Psoas muscle (tissue), 8 donors: Measurements from ENCODE around the gene C19orf44. TPM values are rescaled to one million over a fixed set of nuclear protein-coding genes. Genes with fewer than 3 reads are reported as not detected.
"Not testable (repeated sequence)": the region's sequence is repeated elsewhere in the genome, so short reads cannot be mapped to it uniquely, and the experiment has no call there.

Experiments
- ATAC-seq, 4 donors: fragments of 200-7000 bp; cut with Tn5 transposase; one replicate each; pipeline ENCODE4 v1.9.1; 2020; ENCODE audit warnings: moderate library complexity in 3 of 4, mild to moderate bottlenecking in 2 of 4
- DNase-seq, 2 donors: peaks; one replicate each; pipeline ENCODE4 v3.0.0-alpha.2; 2020
- H3K27ac ChIP-seq: fragments of 200-600 bp; one replicate; pipeline ENCODE4 v1.8.0; 2022
- H3K27me3 ChIP-seq, 3 donors: fragments of 200-600 bp in 1 of 3; one replicate each; pipeline versions ENCODE4 v1.6.1 to v1.8.0; 2013 to 2022; ENCODE audit warnings: low read length in 2 of 3, mild to moderate bottlenecking in 2 of 3, moderate library complexity in 1 of 3; ENCODE audit not compliant: insufficient read depth in 3 of 3
- H3K36me3 ChIP-seq, 2 donors: fragments of 200-600 bp in 1 of 2; one replicate each; pipeline versions ENCODE4 v1.6.1 to v1.8.0; 2013 to 2022; ENCODE audit warnings: low read depth in 1 of 2, mild to moderate bottlenecking in 1 of 2, moderate library complexity in 1 of 2; ENCODE audit not compliant: insufficient read depth in 1 of 2
- H3K4me1 ChIP-seq: fragments of 200-600 bp; one replicate; pipeline ENCODE4 v1.8.0; 2022
- H3K4me3 ChIP-seq: fragments of 200-600 bp; one replicate; pipeline ENCODE4 v1.8.0; 2022; ENCODE audit warnings: mild to moderate bottlenecking
- H3K9me3 ChIP-seq: fragments of 200-600 bp; one replicate; pipeline ENCODE4 v1.8.0; 2022
- CTCF ChIP-seq: fragments of 200-600 bp; IDR thresholded peaks from one replicate; pipeline ENCODE4 v1.8.0; 2022; ENCODE audit warnings: antibody characterized with exemption
- WGBS, 3 donors: extraction: QIAGEN DNeasy Blood & Tissue Kit; methylation state at CpG; one replicate each; pipeline versions ENCODE4 v1.1.6 to v1.1.7; 2013; 5-methylcytosine and 5-hydroxymethylcytosine counted together
- intact Hi-C, 2 donors: fragments of 100-400 bp; cut with DNase I; formaldehyde crosslinking; loops; one replicate each; pipeline versions ENCODE4 v1.11.0 to v1.14.2; 2022
- polyA plus RNA-seq, 3 donors: library from polyadenylated mRNA; stranded (reverse); fragments of 200-250 nt; gene quantifications; one replicate each; pipeline ENCODE4 v1.2.3, GENCODE V29; 2013
- total RNA-seq, 4 donors: library from RNA; stranded (reverse); fragmentation: NEBNext Ultra II Directional in 2 of 4; extraction: Animal tissue kit (Norgen Biotek cat#: 25700) in 2 of 4; gene quantifications; one replicate each; pipeline versions ENCODE4 v1.2.1 to v1.2.4, GENCODE V29; 2021 to 2023
- donor health status: healthy with polysubstance abuse.
- donor health status: DM: no; HTN: no; CAD: no; lungs with moderate emphysema.
- donor health status: Bipolar disorder and iron deficiency.
- donor health status: healthy.
- donor health status: DM: yes; HTN: yes; CAD: no.
- donor health status: DM: no; HTN: no; CAD: no.
- donor health status: DM: no; HTN: no; CAD: no.
- donor health status: DM: yes; HTN: yes; CAD: no.

Gene C19orf44
- total and polyA plus RNA-seq, 7 donors: 3.8 to 7.4 (median 5.7) TPM

- H3K27ac ChIP-seq: no peak overlapping the region
- H3K9me3 ChIP-seq: no peaks in the 10 kb centered on the region
- WGBS, 3 donors: 79 to 83% (median 80%) methylated on average over 12 of the region's 12 CpGs
- H3K4me3 ChIP-seq: peak overlapping the region; percentile 94
- ATAC-seq (no peak), DNase-seq (no peak)
- H3K36me3 ChIP-seq: peaks cover 0 to 38% of the 10 kb centered on the region in 2 donors
- TF ChIP-seq CTCF: no peak
- no peaks in the 10 kb centered on the region for H3K27me3 ChIP-seq
- intact Hi-C loops: loop anchor here in 1 of 2 donors (5.0 kb wide), 1 partner anchor 44 kb away; the partner anchor contains the start of genes C19orf44 and CALR3
- H3K4me1 ChIP-seq: peaks cover 22% of the 10 kb centered on the region
Observed at GRCh38 chr19:16540948-16541347, 44.8 kb downstream of the C19orf44 start.

- 1% methylated on average over 29 of the region's 29 CpGs for WGBS, 3 donors
- no peak for TF ChIP-seq CTCF
- no peak for ATAC-seq
- H3K36me3 ChIP-seq: peaks cover 0 to 32% of the 10 kb centered on the region in 2 donors
- peak overlapping the region; percentile 94 for H3K4me3 ChIP-seq
- peaks cover 22% of the 10 kb centered on the region for H3K4me1 ChIP-seq
- intact Hi-C loops: loop anchor here in 1 of 2 donors (5.0 kb wide), 1 partner anchor 44 kb away; the partner anchor contains the start of genes C19orf44 and CALR3
- DNase-seq: peak in 1 of 2 donors; percentile 26
- H3K27me3 ChIP-seq: no peaks in the 10 kb centered on the region
- peak overlapping the region; percentile 91 for H3K27ac ChIP-seq
- H3K9me3 ChIP-seq: no peaks in the 10 kb centered on the region
Observed at GRCh38 chr19:16541526-16542044, 45.4 kb downstream of the C19orf44 start.

- WGBS, 3 donors: 0% methylated on average over 82 to 108 of the region's 108 CpGs
- Histone ChIP-seq H3K27ac (peak within 1 kb of the TSS; percentile 91), H3K4me1 (peaks cover 22% of the 10 kb centered on the region), H3K36me3 (peaks cover 0 to 28% of the 10 kb centered on the region in 2 donors), H3K9me3 (no peaks in the 10 kb centered on the region), H3K27me3 (no peaks in the 10 kb centered on the region), H3K4me3 (peak within 1 kb of the TSS; percentile 94)
- intact Hi-C loops: loop anchor here in 1 of 2 donors (5.0 kb wide), 1 partner anchor 45 kb away; the partner anchor contains the start of genes C19orf44 and CALR3
- peak; percentile 97 for ATAC-seq
- peak; percentile 94 to 98 for DNase-seq
- no peak for TF ChIP-seq CTCF
Observed at GRCh38 chr19:16542045-16542909, 46.1 kb downstream of the C19orf44 start, which contains the start of gene CHERP. CHERP (minus strand) TSS chr19:16542437; CDS start chr19:16542378, 59 bp downstream.

- H3K27me3 ChIP-seq: no peaks in the 10 kb centered on the region
- TF ChIP-seq CTCF: no peak
- DNase-seq (no peak), ATAC-seq (no peak)
- H3K9me3 ChIP-seq: no peaks in the 10 kb centered on the region
- H3K27ac ChIP-seq: peak overlapping the region; percentile 91
- peaks cover 22% of the 10 kb centered on the region for H3K4me1 ChIP-seq
- WGBS, 3 donors: 2 to 4% (median 3%) methylated on average over 15 of the region's 15 CpGs
- peaks cover 0 to 28% of the 10 kb centered on the region in 2 donors for H3K36me3 ChIP-seq
- intact Hi-C loops: loop anchor here in 1 of 2 donors (5.0 kb wide), 1 partner anchor 46 kb away; the partner anchor contains the start of genes C19orf44 and CALR3
- peak overlapping the region; percentile 94 for H3K4me3 ChIP-seq
Observed at GRCh38 chr19:16542910-16543472, 46.8 kb downstream of the C19orf44 start.

GRCh38 chr19:16543734-16544133 lies 47.5 kb downstream of the C19orf44 start:
- ATAC-seq, H3K27me3 ChIP-seq, H3K27ac ChIP-seq, H3K9me3 ChIP-seq: not testable (repeated sequence)
- DNase-seq: peak in 1 of 2 donors; percentile 23
- Histone ChIP-seq H3K36me3 (peaks cover 0 to 23% of the 10 kb centered on the region in 2 donors), H3K4me1 (peaks cover 22% of the 10 kb centered on the region), H3K4me3 (peak overlapping the region; percentile 94)
- 76 to 90% (median 84%) methylated on average over 6 of the region's 6 CpGs for WGBS, 3 donors
- intact Hi-C loops: loop anchor here in 1 of 2 donors (5.0 kb wide), 1 partner anchor 46 kb away; the partner anchor contains the start of genes C19orf44 and CALR3
